Astrocyte (in vitro differentiated cells and primary cell): ENCODE results near the gene GNG12. TPM values are rescaled to one million over a fixed set of nuclear protein-coding genes. Genes with fewer than 3 reads are reported as not detected.

Experiments used
- DNase-seq: peaks from one replicate; pipeline ENCODE4 v3.0.0-alpha.2; 2010; ENCODE audit warnings: low read depth
- FAIRE-seq: peaks from 2 replicates; lab custom pipeline; 2011; peaks lifted over from hg19 to GRCh38; lab: Jason Lieb, UNC
- H2AFZ ChIP-seq: 2 replicates; pipeline ENCODE4 v1.6.0; 2012; ENCODE audit warnings: low read depth, low read length, inconsistent platforms
- H3K27ac ChIP-seq: 2 replicates; pipeline ENCODE4 v1.5.1; 2011; ENCODE audit warnings: low read depth, low read length, inconsistent platforms
- H3K27me3 ChIP-seq: 2 replicates; pipeline ENCODE4 v1.6.0; 2011; ENCODE audit warnings: low read length, inconsistent platforms; ENCODE audit not compliant: insufficient read depth
- H3K36me3 ChIP-seq: 2 replicates; pipeline ENCODE4 v1.5.1; 2011; ENCODE audit warnings: low read length, inconsistent platforms; ENCODE audit not compliant: insufficient read depth
- H3K4me1 ChIP-seq: 2 replicates; pipeline ENCODE4 v1.5.1; 2011; ENCODE audit warnings: low read length, inconsistent platforms; ENCODE audit not compliant: insufficient read depth
- H3K4me2 ChIP-seq: 2 replicates; pipeline ENCODE4 v1.6.0; 2012; ENCODE audit warnings: low read length, inconsistent platforms
- H3K4me3 ChIP-seq: 2 replicates; pipeline ENCODE4 v1.5.1; 2011; ENCODE audit warnings: low read depth, mild to moderate bottlenecking, low read length, inconsistent platforms; ENCODE audit not compliant: insufficient read depth
- H3K79me2 ChIP-seq: 2 replicates; pipeline ENCODE4 v1.6.0; 2012; ENCODE audit warnings: mild to moderate bottlenecking, low read length, inconsistent platforms; ENCODE audit not compliant: insufficient read depth
- H3K9ac ChIP-seq: 2 replicates; pipeline ENCODE4 v1.6.0; 2012; ENCODE audit warnings: mild to moderate bottlenecking, low read length, inconsistent platforms
- H3K9me3 ChIP-seq: 2 replicates; pipeline ENCODE4 v1.5.1; 2012; ENCODE audit warnings: low read depth, mild to moderate bottlenecking, low read length, inconsistent platforms; ENCODE audit not compliant: insufficient read depth
- H4K20me1 ChIP-seq: 2 replicates; pipeline ENCODE4 v1.6.0; 2012; ENCODE audit warnings: low read length, inconsistent platforms; ENCODE audit not compliant: insufficient read depth
- H3K27ac Mint-ChIP-seq: one replicate; pipeline ENCODE4 v1.8.0; 2021; ENCODE audit warnings: mild to moderate bottlenecking, mixed read lengths; ENCODE audit not compliant: unreplicated experiment
- H3K27me3 Mint-ChIP-seq: one replicate; pipeline ENCODE4 v1.8.0; 2021; ENCODE audit warnings: low read depth, mixed read lengths; ENCODE audit not compliant: unreplicated experiment
- H3K36me3 Mint-ChIP-seq: one replicate; pipeline ENCODE4 v1.8.0; 2021; ENCODE audit warnings: low read depth, mixed read lengths; ENCODE audit not compliant: unreplicated experiment
- H3K4me1 Mint-ChIP-seq: one replicate; pipeline ENCODE4 v1.8.0; 2021; ENCODE audit warnings: low read depth, mixed read lengths; ENCODE audit not compliant: unreplicated experiment
- H3K4me3 Mint-ChIP-seq: one replicate; pipeline ENCODE4 v1.8.0; 2021; ENCODE audit warnings: mild to moderate bottlenecking, moderate library complexity, mixed read lengths; ENCODE audit not compliant: unreplicated experiment
- H3K9me3 Mint-ChIP-seq: one replicate; pipeline ENCODE4 v1.8.0; 2021; ENCODE audit warnings: mild to moderate bottlenecking, mixed read lengths; ENCODE audit not compliant: unreplicated experiment
- EZH2 ChIP-seq: IDR thresholded peaks from 2 replicates; pipeline ENCODE4 v1.6.1; 2012; ENCODE audit warnings: mild to moderate bottlenecking, low read length, inconsistent platforms; ENCODE audit not compliant: insufficient read depth
- total RNA-seq: library from RNA; stranded (reverse); gene quantifications from 2 replicates; pipeline ENCODE4 v1.2.1, GENCODE V29; 2021
- TF ChIP-seq, protein P1 (sequence below): IDR thresholded peaks from 2 replicates; pipeline ENCODE4 v1.5.1; 2011; ENCODE audit warnings: low read depth, mild to moderate bottlenecking, inconsistent platforms, low read length, moderate library complexity; ENCODE audit not compliant: insufficient read depth

The GNG12 gene
- total RNA-seq, 1 donor from 2014 or later, result 101 TPM

- no peaks in the 10 kb centered on the region for H3K36me3 Mint-ChIP-seq
- DNase-seq (no peak), FAIRE-seq (no peak)
- no peak overlapping the region for H3K9ac ChIP-seq
- no peak overlapping the region for H3K4me2 ChIP-seq
- H3K9me3 Mint-ChIP-seq, result no peaks in the 10 kb centered on the region
- no peak overlapping the region for H3K4me3 ChIP-seq
- H3K27me3 ChIP-seq, result no peaks in the 10 kb centered on the region
- no peak overlapping the region for H2AFZ ChIP-seq
- no peaks in the 10 kb centered on the region for H3K27me3 Mint-ChIP-seq
- peaks cover 4% of the 10 kb centered on the region for H3K4me1 ChIP-seq
- no peak overlapping the region for H3K4me3 Mint-ChIP-seq
- no peak overlapping the region for H3K27ac Mint-ChIP-seq
- TF ChIP-seq EZH2, result no peak
- TF ChIP-seq, protein P1, sequence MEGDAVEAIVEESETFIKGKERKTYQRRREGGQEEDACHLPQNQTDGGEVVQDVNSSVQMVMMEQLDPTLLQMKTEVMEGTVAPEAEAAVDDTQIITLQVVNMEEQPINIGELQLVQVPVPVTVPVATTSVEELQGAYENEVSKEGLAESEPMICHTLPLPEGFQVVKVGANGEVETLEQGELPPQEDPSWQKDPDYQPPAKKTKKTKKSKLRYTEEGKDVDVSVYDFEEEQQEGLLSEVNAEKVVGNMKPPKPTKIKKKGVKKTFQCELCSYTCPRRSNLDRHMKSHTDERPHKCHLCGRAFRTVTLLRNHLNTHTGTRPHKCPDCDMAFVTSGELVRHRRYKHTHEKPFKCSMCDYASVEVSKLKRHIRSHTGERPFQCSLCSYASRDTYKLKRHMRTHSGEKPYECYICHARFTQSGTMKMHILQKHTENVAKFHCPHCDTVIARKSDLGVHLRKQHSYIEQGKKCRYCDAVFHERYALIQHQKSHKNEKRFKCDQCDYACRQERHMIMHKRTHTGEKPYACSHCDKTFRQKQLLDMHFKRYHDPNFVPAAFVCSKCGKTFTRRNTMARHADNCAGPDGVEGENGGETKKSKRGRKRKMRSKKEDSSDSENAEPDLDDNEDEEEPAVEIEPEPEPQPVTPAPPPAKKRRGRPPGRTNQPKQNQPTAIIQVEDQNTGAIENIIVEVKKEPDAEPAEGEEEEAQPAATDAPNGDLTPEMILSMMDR, result no peak
- H3K36me3 ChIP-seq, result no peaks in the 10 kb centered on the region
- no peak overlapping the region for H3K27ac ChIP-seq
- peaks cover 12% of the 10 kb centered on the region for H3K4me1 Mint-ChIP-seq
- H3K79me2 ChIP-seq, result no peaks in the 10 kb centered on the region
- no peaks in the 10 kb centered on the region for H3K9me3 ChIP-seq
- H4K20me1 ChIP-seq, result no peaks in the 10 kb centered on the region
These were observed 156.3 kb downstream of the GNG12 start for GRCh38 chr1:67676946-67677345.

DNA sequence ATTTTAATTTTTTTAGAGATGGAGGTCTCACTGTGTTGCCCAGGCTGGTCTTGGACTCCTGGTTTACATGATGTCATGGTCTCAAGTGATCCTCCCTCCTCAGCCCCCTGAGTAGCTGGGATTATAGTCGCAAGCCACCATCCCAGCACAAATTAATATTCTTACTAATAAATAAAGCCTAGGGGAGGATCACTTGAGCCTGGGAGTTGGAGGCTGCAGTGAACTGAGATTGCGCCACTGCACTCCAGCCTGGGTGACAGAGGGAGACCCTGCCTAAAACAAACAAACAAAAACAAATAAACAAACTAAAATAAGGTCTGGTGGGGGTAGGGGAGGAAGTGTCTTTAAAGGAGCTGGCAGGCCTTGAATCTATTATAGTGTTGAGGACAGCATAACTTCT lies 157.0 kb downstream of the GNG12 start:
- no peaks in the 10 kb centered on the region for H3K36me3 Mint-ChIP-seq
- H3K9ac ChIP-seq, result no peak overlapping the region
- DNase-seq (no peak), FAIRE-seq (no peak)
- peaks cover 4% of the 10 kb centered on the region for H3K4me1 ChIP-seq
- no peaks in the 10 kb centered on the region for H3K79me2 ChIP-seq
- H3K27me3 ChIP-seq, result no peaks in the 10 kb centered on the region
- H4K20me1 ChIP-seq, result no peaks in the 10 kb centered on the region
- H3K9me3 Mint-ChIP-seq, result no peaks in the 10 kb centered on the region
- H3K27me3 Mint-ChIP-seq, result peaks cover 2% of the 10 kb centered on the region
- H3K36me3 ChIP-seq, result no peaks in the 10 kb centered on the region
- no peak overlapping the region for H3K27ac Mint-ChIP-seq
- H2AFZ ChIP-seq, result no peak overlapping the region
- H3K4me1 Mint-ChIP-seq, result peaks cover 12% of the 10 kb centered on the region
- no peak overlapping the region for H3K4me3 ChIP-seq
- no peak overlapping the region for H3K4me2 ChIP-seq
- no peak overlapping the region for H3K27ac ChIP-seq
- no peak overlapping the region for H3K4me3 Mint-ChIP-seq
- H3K9me3 ChIP-seq, result no peaks in the 10 kb centered on the region
- TF ChIP-seq, protein P1, result no peak
- no peak for TF ChIP-seq EZH2

DNA sequence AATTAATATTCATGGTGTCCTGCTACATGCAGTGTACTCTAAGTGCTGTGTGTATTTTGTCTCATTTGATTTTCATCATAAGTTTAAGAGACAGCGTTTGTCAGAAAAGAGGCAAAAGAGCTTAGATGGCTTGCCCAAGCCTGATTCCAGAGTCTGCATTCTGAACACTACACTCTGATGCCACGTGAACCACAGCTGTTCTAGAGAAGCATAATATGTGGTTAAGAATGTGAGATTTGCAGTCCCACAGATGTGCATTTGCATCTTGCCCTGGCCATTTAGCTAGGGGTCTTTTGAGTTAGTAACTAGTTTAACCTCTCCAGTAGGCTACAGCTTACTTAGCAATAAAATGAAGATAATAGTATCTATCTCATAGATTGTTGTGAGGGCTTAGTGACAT lies 157.5 kb downstream of the GNG12 start:
- Mint-ChIP-seq H3K36me3 (no peaks in the 10 kb centered on the region), H3K27me3 (peaks cover 3% of the 10 kb centered on the region), H3K4me3 (no peak overlapping the region), H3K9me3 (no peaks in the 10 kb centered on the region), H3K4me1 (peaks cover 12% of the 10 kb centered on the region), H3K27ac (no peak overlapping the region)
- no peak overlapping the region for H2AFZ ChIP-seq
- H3K9ac ChIP-seq, result no peak overlapping the region
- TF ChIP-seq, protein P1, result no peak
- no peak for TF ChIP-seq EZH2
- no peaks in the 10 kb centered on the region for H3K9me3 ChIP-seq
- H3K36me3 ChIP-seq, result no peaks in the 10 kb centered on the region
- H3K27ac ChIP-seq, result no peak overlapping the region
- H3K4me2 ChIP-seq, result no peak overlapping the region
- DNase-seq (no peak), FAIRE-seq (no peak)
- H3K79me2 ChIP-seq, result no peaks in the 10 kb centered on the region
- no peak overlapping the region for H3K4me3 ChIP-seq
- no peaks in the 10 kb centered on the region for H3K27me3 ChIP-seq
- H4K20me1 ChIP-seq, result no peaks in the 10 kb centered on the region
- peaks cover 4% of the 10 kb centered on the region for H3K4me1 ChIP-seq
